Cerebellar cortex (tissue), 1 donor: ENCODE data around the gene CENPP.
"Not testable (repeated sequence)": the region's sequence is repeated elsewhere in the genome, so short reads cannot be mapped to it uniquely, and the experiment has no call there.

ENCODE experiments used
- DNase-seq: peaks from one replicate; pipeline ENCODE4 v3.0.0-alpha.2; 2015; ENCODE audit warnings: low spot score

Gene CENPP

DNA sequence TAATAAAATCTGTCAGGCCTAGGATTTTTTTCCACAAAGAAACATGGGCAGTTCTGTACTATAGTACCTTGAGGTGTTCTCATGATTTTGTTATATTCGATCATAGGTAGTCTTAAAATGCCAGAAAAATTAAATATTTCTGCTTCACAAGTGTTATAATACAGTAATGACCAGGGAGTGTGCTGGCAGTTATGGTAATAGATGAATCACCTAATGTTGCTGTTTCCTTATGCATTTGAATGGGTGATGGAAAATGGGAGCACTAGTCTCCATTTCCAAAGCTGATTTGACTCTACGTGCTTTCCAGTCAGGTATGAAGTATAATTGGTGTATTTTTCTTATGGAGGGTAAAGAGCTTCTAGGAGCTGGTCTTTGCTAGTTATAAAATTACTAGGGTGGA, 54.9 kb downstream of the CENPP start:
- DNase-seq: no peak

DNA sequence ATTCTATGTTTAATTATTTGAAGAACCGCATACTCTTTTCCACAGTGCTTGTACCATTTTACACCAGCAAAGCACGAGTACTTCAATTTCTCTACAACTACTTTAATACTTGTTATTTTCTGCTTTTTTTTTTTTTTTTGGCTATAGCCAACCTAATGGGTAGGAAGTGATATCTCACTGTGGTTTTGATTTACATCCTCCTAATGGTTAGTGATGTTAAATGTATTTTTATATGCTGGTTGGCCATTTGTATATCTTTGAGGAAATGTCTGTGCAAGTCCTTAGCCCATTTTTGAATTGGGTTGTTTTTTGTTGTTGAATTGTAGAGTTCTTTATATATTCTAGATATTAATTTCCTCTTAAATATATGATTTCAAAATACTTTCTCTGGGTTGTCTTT, 56.0 kb downstream of the CENPP start:
- DNase-seq: no peak

DNA sequence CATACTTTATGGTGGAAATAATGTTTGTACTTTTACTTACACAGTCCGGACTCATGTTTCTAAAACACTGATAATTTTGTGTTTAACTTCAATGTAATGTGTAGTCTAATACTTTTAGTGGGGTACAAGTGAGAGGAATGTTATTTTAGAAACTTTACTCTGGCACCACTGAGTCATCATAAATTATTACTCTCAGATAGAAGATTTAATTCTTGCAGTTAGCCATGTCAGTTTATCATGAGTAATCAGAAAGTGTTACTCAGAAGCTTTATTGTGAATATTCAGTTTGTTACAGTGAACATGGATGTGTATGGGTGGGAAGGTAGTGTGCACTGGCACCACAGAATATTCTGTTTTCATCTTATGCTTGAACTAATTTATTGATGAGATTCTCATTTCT, 58.6 kb downstream of the CENPP start:
- DNase-seq: no peak

DNA sequence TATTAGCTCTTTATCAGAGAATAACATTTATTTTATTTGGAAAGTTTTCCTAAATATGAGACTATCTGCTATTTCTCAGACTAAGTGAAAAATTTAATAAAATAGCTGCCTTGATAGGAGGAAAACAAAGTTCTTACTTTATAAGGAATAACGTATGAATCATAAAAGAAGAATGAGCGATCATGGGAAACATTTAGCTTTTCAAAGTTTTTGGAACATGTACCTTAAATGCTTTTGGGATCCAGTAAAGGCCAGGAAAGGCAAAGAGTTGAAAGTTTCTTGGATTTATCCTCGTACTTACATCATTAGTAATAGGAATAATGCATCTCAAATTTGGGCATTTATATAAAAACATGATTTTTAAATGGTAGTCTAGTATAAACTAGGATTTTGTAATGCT, 59.2 kb downstream of the CENPP start:
- DNase-seq: no peak

DNA sequence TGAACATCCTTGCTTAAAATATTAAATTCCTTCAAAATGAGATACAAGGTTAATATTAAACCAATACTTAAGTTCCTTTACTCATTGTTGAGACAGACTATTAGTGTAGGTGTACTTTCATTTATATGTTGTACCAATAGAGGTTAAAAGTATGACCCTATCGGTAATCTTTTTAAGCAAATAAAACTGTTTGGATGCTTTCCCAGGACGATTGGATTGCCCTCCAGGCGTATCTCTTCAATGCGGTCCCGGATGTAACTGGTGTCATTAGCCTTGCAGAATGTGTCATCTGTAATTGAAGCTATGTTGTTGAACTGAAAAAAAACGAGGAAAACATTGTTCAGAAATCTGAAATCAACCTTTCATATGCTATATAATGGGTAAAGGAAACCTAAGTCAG, 59.7 kb downstream of the CENPP start:
- no peak for DNase-seq

DNA sequence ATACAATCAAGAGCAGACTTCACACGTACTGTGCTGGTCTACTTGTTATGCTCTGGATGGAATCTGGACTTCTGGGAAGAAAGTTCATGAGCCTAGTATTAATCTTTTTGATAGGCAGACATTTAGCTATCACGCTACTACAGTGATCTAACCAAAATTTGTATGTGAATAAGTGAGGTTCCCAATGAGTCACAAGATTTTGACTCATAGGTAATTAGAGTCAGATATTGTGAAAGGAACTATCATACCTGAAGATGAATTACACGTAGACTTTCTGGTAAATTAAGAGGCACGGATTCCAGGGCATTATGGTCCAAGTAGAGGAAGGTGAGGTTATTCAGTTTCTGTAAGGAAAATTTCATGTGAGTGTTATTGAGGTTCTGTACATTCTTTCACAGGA, 60.2 kb downstream of the CENPP start:
- no peak for DNase-seq

DNA sequence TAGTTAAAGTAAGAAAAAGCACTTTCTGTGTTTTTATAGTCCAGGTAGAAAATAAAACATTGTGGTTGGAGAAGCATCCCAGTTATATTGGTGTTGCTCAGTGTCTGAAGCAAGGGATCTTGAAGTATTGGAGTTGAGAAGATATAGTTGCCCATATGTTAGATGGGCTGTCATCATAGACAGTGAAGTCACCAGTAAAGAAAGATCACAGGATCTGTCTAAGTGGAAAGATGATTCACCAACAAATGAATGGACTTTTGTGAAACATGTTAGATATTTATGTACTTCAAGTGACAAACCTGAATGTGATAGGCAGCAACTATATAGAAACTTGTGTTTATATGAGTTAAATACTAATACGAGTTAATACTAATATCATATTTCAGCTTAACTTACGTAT, 66.9 kb downstream of the CENPP start:
- DNase-seq: no peak

DNA sequence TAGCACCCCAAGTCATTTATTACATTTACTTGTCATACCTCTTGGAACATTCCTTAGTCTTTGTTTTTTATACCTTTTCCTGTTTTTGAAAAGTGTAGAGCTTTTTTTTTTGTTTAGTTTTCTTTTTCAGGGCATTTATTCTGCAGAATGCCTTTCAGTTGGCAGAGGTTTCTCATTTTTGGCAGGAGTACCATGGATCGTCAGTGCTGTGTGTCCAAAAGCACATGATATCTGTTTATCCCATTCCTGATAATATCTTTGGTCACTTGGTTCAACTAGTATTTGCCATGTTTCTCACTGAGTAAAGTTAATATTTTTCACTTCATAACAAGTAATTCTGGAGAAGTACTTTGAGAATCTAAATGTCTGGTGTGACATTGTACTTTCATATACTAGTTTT, 67.9 kb downstream of the CENPP start:
- peak; percentile 3 for DNase-seq

DNA sequence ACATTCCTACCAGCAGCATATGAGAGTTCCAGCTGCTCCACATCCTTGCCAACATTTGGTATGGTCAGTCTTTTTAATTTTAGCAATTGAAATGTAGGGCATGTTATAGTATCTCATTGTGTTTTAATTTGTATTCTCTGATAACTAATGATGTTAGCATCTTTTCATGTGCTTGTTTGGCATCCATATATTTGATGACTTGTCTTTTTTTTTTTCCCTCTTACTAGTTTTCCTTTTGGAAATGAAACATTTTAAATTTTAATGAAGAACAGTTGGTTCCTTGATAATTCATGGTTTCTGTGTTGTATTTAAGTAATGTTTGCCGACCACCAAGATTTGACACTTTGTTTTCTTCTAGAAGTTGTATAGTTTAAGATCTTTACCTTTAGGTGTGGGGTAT, 69.9 kb downstream of the CENPP start:
- DNase-seq: no peak

DNA sequence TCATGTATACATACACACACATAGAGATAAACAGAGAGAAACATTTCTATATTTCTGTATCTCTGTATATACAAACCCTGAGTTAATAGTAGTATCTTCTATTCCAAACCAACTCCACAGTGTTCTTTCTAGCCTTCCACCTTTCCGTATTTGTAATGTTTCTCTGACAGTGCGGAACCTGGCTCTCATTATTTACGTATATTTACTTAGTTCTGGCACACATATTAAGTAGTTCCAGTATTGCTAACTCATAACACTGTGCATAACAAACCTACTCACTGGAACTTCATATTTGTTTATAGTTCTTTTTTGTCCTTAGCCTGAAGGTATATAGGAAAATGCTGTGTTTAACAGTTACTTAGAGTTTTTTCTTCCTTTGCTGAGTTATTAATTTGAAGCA, 72.1 kb downstream of the CENPP start:
- no peak for DNase-seq

DNA sequence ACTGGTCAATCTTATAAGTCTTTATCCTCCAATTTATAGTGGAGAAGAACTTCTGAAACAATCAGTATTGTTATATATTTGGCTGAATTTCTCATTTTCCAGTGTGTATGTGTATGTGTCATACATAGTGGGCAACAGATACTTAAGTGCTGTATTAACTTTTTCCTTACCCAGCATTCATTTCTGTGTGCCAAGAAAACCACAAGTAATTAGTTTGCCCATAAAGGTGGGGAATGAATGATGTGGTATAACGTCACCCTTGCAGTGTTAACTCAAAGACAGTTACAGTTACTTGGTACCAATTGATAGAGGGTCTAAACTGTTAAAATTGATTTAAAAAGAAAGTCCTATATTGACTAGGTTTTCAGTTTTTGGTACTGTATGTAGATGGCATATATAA, 76.6 kb downstream of the CENPP start:
- DNase-seq: no peak

DNA sequence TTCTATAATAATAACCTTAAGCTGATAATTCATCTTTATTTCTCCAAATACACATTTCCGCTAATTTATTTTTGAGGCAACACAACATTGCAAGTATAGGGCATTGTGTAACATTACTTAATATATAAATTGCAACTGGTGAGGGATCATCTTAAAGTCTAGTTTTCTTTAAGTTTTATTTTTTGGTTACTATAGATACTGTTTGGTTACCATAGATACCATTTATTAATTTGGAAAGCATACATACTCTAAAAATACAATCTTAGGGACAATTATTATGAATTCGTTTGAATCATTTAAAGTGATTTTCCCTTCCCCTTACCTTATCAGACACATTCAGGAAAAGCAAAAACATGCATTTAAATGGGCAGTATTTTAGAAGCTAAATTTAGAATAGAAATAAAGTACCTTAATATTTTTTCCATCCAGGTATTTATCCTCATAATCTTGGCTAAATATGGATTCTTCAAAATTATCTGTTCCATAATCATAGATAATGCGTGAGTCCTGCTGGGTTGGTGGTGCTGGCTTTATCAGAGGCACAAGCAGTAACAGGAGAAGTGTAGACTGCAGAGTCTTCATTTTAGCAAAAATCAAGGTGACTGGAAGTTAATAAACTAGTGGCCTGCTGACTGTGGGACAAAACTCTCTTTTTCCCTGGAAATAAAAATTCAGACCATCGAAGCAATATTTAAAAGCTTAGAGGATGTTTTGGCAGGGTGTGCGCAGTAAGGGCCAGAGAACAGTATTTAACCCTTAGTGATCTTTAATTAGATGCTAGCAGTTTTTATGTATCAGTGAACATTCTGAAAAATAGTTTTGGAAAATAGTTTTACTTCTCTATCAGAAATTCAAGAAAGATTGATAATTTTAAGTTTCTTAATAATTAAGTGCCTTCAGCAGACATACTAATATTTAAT, 77.3 kb downstream of the CENPP start:
- DNase-seq: no peak

DNA sequence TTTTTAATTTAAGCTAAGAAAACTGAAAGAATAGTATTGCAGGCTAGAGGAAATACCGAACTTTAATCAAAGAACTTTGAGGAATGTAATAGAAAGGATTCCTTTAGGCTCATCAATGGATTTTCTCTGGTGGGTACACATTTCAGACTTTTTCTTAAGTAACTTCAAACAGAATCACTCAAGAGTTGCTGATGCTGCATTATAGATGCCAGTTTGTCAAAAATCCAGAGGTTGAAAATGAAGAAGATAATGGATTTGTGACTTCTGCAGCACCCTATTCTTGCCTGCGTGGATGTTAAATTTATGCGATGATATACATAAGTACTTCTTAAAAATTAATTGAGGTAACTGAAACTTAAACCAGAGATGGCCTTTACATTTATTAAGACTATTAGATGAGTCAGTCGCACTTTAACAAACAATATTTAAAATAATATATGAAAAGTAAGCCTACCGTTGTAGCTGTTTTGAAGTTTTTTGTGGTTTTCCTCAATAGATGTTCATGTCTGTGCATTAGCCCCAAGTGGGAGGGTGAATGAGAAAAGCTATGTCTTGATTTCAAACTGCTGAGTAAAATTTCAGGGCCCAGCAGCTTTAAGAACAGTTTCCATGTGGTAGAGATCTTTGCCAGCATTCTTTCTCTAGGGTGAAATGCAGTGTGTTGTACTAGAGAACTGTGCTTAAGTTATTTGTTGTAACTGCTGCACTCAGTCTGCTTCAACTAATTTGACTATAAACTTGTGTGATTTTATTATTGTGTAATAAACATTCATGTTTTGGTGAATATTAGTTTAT, 78.5 kb downstream of the CENPP start, which contains the start of gene OGN:
Gene OGN, minus strand, starts transcription at position 537 of the 795 bp plus-strand sequence. CDS start 1,171 bp downstream, outside the sequence.
- no peak for DNase-seq

DNA sequence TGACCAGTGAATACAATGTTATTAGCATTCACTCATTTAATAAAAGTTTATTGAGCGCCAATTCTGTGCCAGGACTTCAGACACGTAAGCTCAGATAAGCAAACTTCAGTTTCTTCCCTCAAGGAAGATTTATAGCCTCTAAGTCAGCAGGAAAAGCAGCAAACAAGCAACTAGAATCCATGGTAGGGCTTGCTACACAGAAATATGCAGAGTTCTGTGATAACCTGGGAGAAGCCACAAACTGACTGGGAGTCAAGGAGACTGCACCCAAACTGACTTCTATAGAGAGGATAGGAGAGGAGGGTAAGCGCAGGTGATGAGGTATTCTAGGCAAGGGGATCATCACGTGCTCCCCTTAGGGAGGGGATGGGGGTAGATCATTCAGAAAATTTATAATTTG, 80.1 kb downstream of the CENPP start:
- no peak for DNase-seq

DNA sequence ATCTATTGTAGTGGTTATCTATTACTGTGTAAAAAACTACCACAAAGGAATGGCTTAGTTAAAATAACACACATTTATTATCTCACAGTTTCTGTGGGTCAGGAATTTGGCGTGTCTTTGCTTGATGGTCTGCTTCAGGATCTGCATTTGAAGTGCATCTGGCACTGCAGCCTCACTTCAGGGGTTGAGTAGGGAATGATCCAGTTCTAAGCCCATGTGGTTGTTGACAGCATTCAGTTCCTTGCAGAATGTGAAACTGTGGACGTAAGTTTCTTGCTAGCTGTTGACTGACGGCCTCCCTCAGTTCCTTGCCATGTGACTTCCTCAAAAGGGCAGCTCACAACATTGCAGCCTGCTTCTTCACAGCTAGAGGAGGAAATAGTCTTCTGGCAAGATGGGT, 80.7 kb downstream of the CENPP start:
- DNase-seq: peak; percentile 3

DNA sequence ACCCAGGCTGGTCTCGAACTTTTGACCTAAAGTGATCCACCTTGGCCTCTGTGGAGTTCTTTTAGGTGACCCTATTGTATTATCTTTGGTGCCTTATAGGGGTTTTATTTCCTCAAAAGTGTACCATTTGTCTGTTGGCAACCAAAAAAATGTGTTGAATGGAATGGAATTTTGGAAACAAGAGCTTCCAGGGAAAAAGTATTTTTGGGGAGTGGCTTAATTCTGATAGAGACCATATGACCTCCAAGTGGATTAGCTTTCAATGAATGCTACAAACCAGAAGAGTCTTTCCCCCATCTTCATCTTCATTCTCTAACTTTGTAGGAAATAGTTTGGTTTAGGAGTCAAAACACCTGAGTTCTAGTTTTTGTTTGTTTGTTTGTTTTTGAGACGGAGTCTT, 82.1 kb downstream of the CENPP start:
- DNase-seq: no peak

DNA sequence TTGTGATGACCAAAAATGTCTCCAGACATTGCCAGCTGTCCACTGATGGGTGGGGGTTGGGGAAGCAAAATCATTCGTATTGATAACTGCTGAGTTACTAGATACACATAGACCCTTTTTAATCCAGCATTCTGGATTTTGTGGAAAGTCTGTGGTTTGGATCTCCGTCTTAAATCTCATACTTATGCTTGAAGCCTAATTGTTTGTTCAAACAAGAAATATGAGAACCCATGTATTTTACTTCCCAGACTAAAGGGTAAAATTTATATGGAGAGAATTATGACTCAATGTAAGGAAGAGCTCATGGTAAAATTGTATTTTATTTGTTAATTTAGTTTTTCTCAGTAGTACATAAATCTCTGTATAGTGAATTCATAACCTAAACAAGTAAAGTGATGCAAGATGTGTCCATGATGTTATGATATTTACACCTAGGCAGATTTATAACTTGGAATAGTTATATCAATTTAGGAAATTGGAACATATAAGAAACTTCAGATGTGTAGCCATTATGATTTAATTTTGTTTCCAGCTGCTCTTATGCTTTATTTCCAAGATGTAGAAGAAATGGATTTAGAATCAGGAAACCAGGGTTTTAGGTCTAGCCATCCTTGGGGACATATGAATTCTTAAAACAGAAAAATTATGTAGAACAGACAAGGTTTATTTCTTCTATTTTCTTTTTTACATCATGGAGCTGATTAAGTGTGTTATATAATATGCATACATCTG, 83.2 kb downstream of the CENPP start:
- no peak for DNase-seq

DNA sequence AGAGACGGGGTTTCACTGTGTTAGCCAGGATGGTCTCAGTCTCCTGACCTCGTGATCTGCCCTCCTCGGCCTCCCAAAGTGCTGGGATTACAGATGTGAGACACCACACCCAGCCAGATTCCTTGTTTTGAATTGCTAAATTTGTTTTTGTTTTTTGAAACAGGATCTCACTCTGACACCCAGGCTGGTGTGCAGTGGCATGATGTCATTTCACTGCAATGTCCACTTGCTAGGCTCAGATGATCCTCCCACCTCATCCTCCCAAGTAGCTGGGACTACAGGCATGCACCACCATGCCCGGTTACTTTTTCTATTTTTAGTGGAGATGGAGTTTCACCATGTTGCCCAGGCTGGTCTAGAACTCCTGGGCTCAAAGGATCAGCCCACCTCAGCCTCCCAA, 85.4 kb downstream of the CENPP start:
- DNase-seq: not testable (repeated sequence)

DNA sequence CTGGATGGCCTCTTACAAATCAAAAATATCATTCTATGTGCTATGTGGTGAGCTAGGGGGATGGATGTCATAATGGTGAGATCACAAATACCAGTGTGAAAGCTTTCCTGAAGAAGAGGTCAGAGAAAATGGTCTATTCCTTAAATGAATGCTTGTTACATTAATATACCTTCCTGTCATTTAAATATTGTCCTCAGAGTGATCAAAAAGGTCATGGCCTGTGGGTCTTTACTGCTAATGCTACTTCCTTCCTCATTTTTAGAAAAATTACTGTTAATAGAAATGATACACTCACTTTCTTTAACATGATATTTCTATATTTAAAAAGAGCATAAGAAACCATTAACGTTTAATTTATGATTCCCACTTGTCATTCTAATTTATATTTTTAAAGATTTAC, 88.8 kb downstream of the CENPP start:
- no peak for DNase-seq

DNA sequence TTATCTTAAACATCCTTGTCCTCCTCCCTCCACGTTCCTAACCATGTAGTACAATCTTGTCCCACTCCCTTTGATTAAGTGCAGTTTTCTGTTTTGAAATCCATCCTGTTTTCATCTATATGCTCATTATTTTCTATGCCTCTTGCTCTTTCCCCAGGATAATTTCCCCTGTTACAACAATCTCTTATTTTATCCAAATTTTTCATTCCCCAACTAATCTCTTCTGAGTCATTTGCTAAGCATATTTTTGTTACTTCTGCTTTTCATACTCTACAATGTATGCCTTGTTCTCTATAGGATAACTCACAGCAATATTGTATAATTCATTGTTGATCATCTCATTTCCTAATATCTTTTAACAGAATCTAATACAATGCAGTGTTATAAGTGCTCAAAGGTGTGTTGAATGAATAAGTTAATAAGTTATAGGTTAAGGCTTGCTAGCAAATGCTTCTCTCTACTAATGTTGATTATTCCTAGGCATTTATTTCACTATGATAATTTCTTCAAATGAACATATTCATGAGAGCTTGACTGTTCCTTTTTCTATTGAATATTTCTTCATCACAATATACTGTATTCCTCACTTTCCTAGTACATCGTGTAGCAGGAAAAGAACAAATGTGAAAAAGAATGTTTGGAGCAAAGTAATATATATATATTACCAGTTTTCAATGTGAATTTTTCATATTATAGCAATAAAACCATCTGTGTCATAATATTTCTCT, 97.0 kb downstream of the CENPP start:
- no peak for DNase-seq

DNA sequence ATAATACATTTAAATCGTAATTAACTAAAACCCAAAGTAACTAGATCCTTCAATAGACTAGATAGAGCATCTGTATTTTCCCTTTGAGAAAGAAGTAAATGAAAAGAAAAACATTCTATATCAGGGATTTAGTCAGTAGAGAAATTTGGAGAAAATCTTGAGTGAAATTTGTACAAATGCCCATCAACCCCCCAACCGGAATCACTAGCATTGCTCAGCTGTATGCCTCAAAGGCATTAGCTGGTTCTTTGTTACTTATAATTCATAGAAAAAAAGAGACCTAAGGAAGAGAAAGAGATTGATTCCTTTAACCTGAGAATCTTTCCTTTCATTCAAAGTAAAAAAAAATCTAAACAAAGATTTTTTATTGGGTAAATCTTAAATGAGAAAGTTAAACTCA, 97.9 kb downstream of the CENPP start:
- DNase-seq: no peak

DNA sequence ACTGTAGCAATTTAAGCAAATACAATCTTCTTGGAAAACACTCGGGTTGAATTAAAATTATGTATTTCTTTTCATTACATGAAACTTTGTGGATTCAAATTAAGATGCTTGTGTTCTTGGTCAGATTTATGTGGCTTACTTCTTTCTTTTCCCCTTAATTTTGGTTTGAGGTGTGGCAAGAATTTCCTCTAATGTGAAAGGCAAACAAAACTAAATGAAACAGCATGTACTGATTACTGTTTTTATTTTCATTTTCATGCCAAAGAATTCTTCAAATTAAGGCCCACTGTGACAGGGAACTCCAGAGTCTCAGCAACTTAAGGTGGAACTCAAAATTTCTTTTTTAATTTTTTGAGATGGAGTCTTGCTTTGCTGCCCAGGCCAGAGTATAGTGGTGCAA, 98.6 kb downstream of the CENPP start, which contains the start of gene OMD:
Gene OMD, minus strand, starts transcription at position 132 of the 400 bp plus-strand sequence. CDS start 6,913 bp downstream, outside the sequence.
- DNase-seq: no peak
